C4-2B (cell line): ENCODE measurements around the gene HRH1.

Source experiments
- CTCF ChIP-seq: fragments of 450-650 bp; conservative IDR thresholded peaks from 2 replicates; pipeline ENCODE4 v1.5.1; 2017; ENCODE audit warnings: mild to moderate bottlenecking
- ZFX ChIP-seq: fragments of 450-650 bp; IDR thresholded peaks from 2 replicates; pipeline ENCODE4 v1.6.1; 2017

- TF ChIP-seq CTCF (no peak), ZFX (no peak)
Observed at GRCh38 chr3:11244121-11244677, 89.9 kb downstream of the HRH1 start.
